Measurements from ENCODE around the gene TSC22D2.
A peak's percentile ranks its signal among the peaks of the same experiment; 100 is the strongest.
"Not testable (repeated sequence)": the region's sequence is repeated elsewhere in the genome, so short reads cannot be mapped to it uniquely, and the experiment has no call there.

TSC22D2 gene

GRCh38 chr3:150495149-150495548 lies 87.1 kb downstream of the TSC22D2 start:
- Histone ChIP-seq H2AFZ (ENCODE audit: low read depth, low read length, severe bottlenecking) (no peak overlapping the region), H3K79me2 (ENCODE audit: insufficient read depth, low read length) (no peaks in the 10 kb centered on the region), H3K4me3 (ENCODE audit: insufficient read depth, low read length, poor library complexity, severe bottlenecking) (no peak overlapping the region), H3K36me3 (ENCODE audit: low read length) (no peaks in the 10 kb centered on the region), H3K9me3 (ENCODE audit: insufficient read depth, low read length) (no peaks in the 10 kb centered on the region), H3K4me2 (ENCODE audit: low read depth, low read length, poor library complexity, severe bottlenecking) (no peak overlapping the region), H3K27ac (ENCODE audit: low read depth, low read length) (no peak overlapping the region), H3F3A (ENCODE audit: insufficient read depth) (no peaks in the 10 kb centered on the region), H3K9ac (ENCODE audit: low read length) (no peak overlapping the region), H3K9me2 (replicated peaks; ENCODE audit: insufficient read depth, low read length) (no peaks in the 10 kb centered on the region), H4K20me1 (ENCODE audit: low read depth, low read length) (no peaks in the 10 kb centered on the region), H3K27me3 (ENCODE audit: low read length) (no peaks in the 10 kb centered on the region)
- TF ChIP-seq EZH2phosphoT487 (conservative IDR thresholded peaks at IDR 0.05; ENCODE audit: low read length), result no peak
- TF ChIP-seq CTCF (IDR thresholded peaks at IDR 0.05; ENCODE audit: insufficient read depth, low read length, poor library complexity, severe bottlenecking), result no peak

- Histone ChIP-seq H3K9me2 (replicated peaks; ENCODE audit: insufficient read depth, low read length) (no peaks in the 10 kb centered on the region), H3K36me3 (ENCODE audit: low read length) (no peaks in the 10 kb centered on the region), H3F3A (ENCODE audit: insufficient read depth) (no peaks in the 10 kb centered on the region), H3K79me2 (ENCODE audit: insufficient read depth, low read length) (no peaks in the 10 kb centered on the region), H2AFZ (ENCODE audit: low read depth, low read length, severe bottlenecking) (no peak overlapping the region), H3K4me3 (ENCODE audit: insufficient read depth, low read length, poor library complexity, severe bottlenecking) (no peak overlapping the region), H3K9ac (ENCODE audit: low read length) (no peak overlapping the region), H3K4me2 (ENCODE audit: low read depth, low read length, poor library complexity, severe bottlenecking) (no peak overlapping the region), H3K9me3 (ENCODE audit: insufficient read depth, low read length) (peaks cover under 1% of the 10 kb centered on the region; the same call in 1 of the 2 replicates), H3K27ac (ENCODE audit: low read depth, low read length) (no peak overlapping the region), H3K27me3 (ENCODE audit: low read length) (no peaks in the 10 kb centered on the region), H4K20me1 (ENCODE audit: low read depth, low read length) (no peaks in the 10 kb centered on the region)
- TF ChIP-seq EZH2phosphoT487 (conservative IDR thresholded peaks at IDR 0.05; ENCODE audit: low read length) (no peak), CTCF (IDR thresholded peaks at IDR 0.05; ENCODE audit: insufficient read depth, low read length, poor library complexity, severe bottlenecking) (peak; percentile 67)
Observed at GRCh38 chr3:150495563-150496168, 87.6 kb downstream of the TSC22D2 start.

- no peaks in the 10 kb centered on the region for H3K9me2 ChIP-seq (replicated peaks; ENCODE audit: insufficient read depth, low read length)
- peaks cover 8% of the 10 kb centered on the region; the same call in 1 of the 2 replicates for H3K9me3 ChIP-seq (ENCODE audit: insufficient read depth, low read length)
- no peak overlapping the region for H3K27ac ChIP-seq (ENCODE audit: low read depth, low read length)
- no peaks in the 10 kb centered on the region for H3F3A ChIP-seq (ENCODE audit: insufficient read depth)
- H3K9ac ChIP-seq (ENCODE audit: low read length), result no peak overlapping the region
- no peaks in the 10 kb centered on the region for H4K20me1 ChIP-seq (ENCODE audit: low read depth, low read length)
- no peak for TF ChIP-seq CTCF (IDR thresholded peaks at IDR 0.05; ENCODE audit: insufficient read depth, low read length, poor library complexity, severe bottlenecking)
- no peak for TF ChIP-seq EZH2phosphoT487 (conservative IDR thresholded peaks at IDR 0.05; ENCODE audit: low read length)
- H3K27me3 ChIP-seq (ENCODE audit: low read length), result no peaks in the 10 kb centered on the region
- no peaks in the 10 kb centered on the region for H3K79me2 ChIP-seq (ENCODE audit: insufficient read depth, low read length)
- no peaks in the 10 kb centered on the region for H3K36me3 ChIP-seq (ENCODE audit: low read length)
- no peak overlapping the region for H3K4me2 ChIP-seq (ENCODE audit: low read depth, low read length, poor library complexity, severe bottlenecking)
- no peak overlapping the region for H2AFZ ChIP-seq (ENCODE audit: low read depth, low read length, severe bottlenecking)
- H3K4me3 ChIP-seq (ENCODE audit: insufficient read depth, low read length, poor library complexity, severe bottlenecking), result no peak overlapping the region
Observed at GRCh38 chr3:150497956-150498355, 89.9 kb downstream of the TSC22D2 start.

GRCh38 chr3:150500960-150501359 lies 92.9 kb downstream of the TSC22D2 start:
- H3K36me3 ChIP-seq (ENCODE audit: low read length), result not testable (repeated sequence)

More at GRCh38 chr3:150500960-150501359, 92.9 kb downstream of the TSC22D2 start:
- not testable (repeated sequence) for H3K9me3 ChIP-seq (ENCODE audit: insufficient read depth, low read length); H2AFZ ChIP-seq (ENCODE audit: low read depth, low read length, severe bottlenecking); H4K20me1 ChIP-seq (ENCODE audit: low read depth, low read length); H3F3A ChIP-seq (ENCODE audit: insufficient read depth); H3K9ac ChIP-seq (ENCODE audit: low read length); H3K27ac ChIP-seq (ENCODE audit: low read depth, low read length); H3K4me3 ChIP-seq (ENCODE audit: insufficient read depth, low read length, poor library complexity, severe bottlenecking); H3K4me2 ChIP-seq (ENCODE audit: low read depth, low read length, poor library complexity, severe bottlenecking); H3K27me3 ChIP-seq (ENCODE audit: low read length); H3K79me2 ChIP-seq (ENCODE audit: insufficient read depth, low read length); H3K9me2 ChIP-seq (replicated peaks; ENCODE audit: insufficient read depth, low read length)
